ENCODE measurements around the gene NCAM1.

DNA sequence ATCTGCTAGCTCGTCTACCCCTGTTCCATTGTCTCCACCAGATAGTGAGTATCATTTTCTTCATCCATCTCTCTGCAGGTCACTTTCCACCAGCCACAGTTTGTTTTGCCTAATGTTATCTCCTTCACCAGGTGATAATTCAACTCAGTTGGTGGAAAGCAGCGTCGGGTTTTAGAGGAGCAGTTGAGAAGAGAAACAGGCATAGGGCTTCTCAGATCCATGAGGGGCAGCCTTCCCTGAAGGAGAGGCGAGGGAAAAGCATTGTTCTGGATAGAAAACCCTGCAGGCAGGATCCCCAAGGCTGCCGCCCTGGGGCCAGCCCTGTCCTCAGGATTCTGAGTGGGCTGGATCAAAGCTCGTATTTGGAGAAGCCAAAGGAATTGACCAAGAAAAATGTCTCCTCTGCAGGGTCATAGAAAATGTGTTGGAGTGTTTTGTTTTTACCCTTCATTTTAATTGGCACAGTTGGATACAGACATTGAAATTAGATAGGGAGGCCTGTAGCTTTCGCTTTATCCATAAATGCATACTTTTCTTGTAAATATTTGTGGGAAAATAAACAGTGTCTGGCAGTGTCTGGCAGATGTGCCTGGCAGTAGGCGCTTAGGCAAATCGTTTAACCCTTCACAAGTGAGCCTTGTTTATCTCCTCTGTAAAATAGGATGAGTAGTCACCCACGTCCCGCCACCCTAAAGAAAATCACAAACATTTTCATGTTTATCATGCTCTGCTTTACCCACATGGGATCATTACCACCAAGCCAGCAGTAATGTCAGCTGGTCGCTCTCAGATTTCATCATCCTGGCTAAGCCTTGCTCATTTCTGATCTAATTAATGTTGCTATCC lies 279.8 kb downstream of the NCAM1 start:
- TF ChIP-seq POLR2A (IDR thresholded peaks at IDR 0.05) = no peak
- TF ChIP-seq, protein P1, sequence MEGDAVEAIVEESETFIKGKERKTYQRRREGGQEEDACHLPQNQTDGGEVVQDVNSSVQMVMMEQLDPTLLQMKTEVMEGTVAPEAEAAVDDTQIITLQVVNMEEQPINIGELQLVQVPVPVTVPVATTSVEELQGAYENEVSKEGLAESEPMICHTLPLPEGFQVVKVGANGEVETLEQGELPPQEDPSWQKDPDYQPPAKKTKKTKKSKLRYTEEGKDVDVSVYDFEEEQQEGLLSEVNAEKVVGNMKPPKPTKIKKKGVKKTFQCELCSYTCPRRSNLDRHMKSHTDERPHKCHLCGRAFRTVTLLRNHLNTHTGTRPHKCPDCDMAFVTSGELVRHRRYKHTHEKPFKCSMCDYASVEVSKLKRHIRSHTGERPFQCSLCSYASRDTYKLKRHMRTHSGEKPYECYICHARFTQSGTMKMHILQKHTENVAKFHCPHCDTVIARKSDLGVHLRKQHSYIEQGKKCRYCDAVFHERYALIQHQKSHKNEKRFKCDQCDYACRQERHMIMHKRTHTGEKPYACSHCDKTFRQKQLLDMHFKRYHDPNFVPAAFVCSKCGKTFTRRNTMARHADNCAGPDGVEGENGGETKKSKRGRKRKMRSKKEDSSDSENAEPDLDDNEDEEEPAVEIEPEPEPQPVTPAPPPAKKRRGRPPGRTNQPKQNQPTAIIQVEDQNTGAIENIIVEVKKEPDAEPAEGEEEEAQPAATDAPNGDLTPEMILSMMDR (IDR thresholded peaks at IDR 0.05) = no peak
- TF ChIP-seq EP300 (IDR thresholded peaks at IDR 0.05) = no peak

Data from sigmoid colon (tissue), 4 donors.